Subcutaneous adipose tissue (tissue), 4 donors: ENCODE data around the gene GAL3ST1. TPM values are rescaled to one million over a fixed set of nuclear protein-coding genes. Genes with fewer than 3 reads are reported as not detected.

ENCODE experiments used
- total RNA-seq, 4 donors: library from RNA; depleted of rRNA; stranded (reverse); fragments of >200 nt; gene quantifications; one replicate each; pipeline ENCODE4 v1.1.0, GENCODE V29; 2016
- TF ChIP-seq, protein P1 (sequence below): fragments of 450-650 bp; IDR thresholded peaks from one replicate; pipeline ENCODE4 v1.5.1; 2016; ENCODE audit warnings: low read depth, mild to moderate bottlenecking, control low read depth, antibody characterized with exemption, moderate library complexity

Gene GAL3ST1
- total RNA-seq, 4 donors from 2014 or later, result 0.66 to 1.0 TPM; not detected in 2

DNA sequence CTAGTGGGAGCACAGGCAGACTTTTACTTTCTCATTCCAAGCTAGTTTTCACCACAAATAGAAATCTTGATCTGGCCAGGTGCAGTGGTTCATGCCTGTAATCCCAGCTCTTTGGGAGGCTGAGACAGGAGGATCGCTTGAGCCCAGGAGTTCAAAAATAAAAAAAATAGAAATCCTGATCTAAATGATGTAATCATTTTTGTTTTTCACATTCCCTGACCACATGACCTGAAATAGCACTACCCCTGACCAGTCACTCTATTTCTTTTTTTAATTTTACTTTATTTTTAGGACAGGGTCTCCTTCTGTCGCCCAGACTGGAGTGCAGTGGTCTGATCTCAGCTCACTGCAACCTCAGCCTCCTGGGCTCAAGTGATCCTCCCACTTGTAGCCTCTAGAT is 30.3 kb upstream of the GAL3ST1 start:
- TF ChIP-seq, protein P1, sequence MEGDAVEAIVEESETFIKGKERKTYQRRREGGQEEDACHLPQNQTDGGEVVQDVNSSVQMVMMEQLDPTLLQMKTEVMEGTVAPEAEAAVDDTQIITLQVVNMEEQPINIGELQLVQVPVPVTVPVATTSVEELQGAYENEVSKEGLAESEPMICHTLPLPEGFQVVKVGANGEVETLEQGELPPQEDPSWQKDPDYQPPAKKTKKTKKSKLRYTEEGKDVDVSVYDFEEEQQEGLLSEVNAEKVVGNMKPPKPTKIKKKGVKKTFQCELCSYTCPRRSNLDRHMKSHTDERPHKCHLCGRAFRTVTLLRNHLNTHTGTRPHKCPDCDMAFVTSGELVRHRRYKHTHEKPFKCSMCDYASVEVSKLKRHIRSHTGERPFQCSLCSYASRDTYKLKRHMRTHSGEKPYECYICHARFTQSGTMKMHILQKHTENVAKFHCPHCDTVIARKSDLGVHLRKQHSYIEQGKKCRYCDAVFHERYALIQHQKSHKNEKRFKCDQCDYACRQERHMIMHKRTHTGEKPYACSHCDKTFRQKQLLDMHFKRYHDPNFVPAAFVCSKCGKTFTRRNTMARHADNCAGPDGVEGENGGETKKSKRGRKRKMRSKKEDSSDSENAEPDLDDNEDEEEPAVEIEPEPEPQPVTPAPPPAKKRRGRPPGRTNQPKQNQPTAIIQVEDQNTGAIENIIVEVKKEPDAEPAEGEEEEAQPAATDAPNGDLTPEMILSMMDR, result no peak

DNA sequence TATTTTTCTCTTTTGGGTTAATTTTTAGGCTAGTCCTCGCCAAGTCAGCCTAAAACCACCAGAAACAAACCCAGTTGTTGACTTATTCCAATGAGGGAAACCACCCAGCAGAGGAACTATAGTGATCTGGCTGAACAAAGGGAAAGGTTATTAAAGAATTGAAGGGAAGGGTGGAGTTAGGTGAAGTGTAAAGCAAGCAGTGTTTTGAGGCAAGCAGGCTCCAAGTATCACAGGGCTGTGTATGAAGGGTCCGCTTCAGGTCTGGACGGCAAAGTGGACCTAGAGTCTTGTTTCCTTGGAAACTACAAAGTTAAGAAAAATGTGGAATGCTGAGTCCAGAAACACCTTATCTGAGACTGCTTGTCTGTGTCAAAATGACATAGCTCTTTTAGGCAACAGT is 29.3 kb upstream of the GAL3ST1 start:
- TF ChIP-seq, protein P1, result no peak

DNA sequence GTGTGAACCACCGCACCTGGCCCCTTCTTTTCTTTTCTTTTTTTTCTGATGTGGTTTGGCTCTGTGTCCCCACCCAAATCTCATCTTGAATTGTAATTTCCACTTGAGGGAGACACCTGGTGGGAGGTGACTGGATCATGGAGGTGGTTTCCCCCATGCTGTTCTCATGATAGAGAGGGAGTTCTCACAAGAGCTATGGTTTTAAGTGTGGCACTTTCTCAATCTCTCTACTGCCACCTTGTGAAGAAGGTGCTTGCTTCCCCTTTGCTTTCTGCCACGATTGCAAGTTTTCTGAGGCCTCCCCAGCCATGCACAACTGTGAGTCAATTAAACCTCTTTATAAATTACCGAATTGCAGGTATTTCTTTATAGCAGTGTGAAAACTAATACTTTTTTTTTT is 27.6 kb upstream of the GAL3ST1 start:
- TF ChIP-seq, protein P1, result no peak

DNA sequence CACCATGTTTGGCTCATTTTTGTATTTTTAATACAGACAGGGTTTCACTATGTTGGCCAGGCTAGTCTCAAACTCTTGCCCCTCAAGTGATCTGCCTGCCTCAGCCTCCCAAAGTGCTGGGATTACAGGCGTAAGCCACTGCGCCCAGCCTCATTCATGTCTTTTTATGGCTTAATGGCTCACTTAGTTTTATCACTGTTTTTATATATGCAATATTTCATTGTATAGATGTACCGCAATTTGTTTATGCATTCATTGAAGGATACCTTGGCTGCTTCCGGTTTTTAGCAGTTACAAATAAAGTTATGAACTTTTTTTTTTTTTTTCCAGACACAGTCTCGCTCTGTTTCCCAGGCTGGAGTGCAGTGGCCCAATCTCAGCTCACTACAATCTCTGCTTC is 27.0 kb upstream of the GAL3ST1 start:
- TF ChIP-seq, protein P1, result no peak

DNA sequence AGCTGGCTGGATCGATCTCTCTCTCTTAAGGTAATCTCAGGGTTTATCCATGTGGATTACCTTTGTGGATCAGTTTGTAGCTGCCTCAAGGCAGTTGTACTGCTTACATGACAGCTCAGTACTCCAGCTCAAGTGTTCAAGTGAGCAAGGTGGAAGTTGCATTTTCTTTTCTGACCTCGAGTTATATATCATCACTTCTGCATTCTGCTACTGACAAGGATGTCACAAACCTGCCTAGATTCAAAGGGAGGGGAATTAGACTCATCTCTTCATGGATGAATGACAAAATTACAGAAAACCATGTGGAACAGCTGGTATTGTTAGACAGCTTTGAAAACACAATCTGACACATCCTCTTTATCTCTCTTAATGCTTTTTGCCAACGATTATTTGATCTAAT is 26.5 kb upstream of the GAL3ST1 start:
- TF ChIP-seq, protein P1, result no peak

DNA sequence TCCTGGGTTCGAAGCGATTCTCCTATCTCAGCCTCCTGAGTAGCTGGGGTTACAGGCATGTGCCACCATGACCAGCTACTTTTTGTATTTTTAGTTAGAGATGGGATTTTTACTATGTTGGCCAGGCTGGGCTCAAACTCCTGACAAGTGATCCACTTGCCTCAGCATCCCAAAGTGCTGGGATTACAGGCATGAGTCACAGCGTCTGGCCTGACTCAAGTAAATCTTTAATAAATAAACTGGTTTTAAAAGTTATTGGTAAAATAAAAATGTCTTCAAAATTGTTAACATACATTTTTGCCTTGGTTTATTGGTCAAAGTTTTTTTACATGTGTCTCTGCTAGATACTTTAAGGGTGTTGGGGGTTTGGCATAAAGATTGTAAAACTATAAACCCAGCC is 24.5 kb upstream of the GAL3ST1 start:
- TF ChIP-seq, protein P1, result no peak

DNA sequence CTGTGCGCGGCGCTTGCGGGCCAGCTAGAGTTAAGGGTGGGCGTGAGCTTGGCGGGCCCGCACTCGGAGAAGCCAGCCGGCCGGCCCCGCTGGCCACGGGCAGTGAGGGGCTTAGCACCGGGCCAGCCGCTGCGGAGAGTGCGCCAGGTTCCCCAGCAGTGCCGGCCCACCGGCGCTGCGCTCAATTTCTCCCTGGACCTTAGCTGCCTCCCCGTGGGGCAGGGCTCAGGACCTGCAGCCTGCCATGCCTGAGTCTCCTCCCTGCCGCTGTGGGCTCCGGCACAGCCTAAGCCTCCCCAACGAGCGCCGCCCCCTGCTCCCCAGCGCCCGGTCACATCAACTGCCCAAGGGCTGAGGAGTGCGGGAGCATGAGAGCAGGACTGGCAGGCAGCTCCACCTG is 22.4 kb upstream of the GAL3ST1 start:
- TF ChIP-seq, protein P1, result no peak
